ENCODE measurements around the gene IPO4.
A peak's percentile ranks its signal among the peaks of the same experiment; 100 is the strongest.

Gene IPO4

DNA sequence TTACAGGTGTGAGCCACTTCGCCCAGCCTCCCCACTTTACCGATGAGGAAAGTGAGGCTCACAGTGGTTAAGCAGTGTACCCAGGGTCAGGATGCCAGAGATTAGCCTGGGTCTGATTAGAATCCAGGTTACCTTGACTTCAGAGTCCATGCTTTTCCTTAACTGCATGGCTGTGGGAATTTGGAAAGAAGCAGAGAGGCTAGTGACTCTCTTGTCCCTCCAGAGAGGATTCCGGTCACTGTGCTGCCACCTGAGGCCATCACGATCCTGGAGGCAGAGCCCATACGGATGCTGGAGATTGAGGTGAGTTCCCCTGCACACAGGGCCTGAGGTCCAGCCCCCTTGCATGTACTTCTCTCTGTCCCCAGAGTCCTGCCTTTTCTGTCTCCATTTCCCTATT lies 12.0 kb downstream of the IPO4 start:
- no peak for DNase-seq (ENCODE audit: low spot score)
- Histone ChIP-seq H3K27ac (no peak overlapping the region), H3K4me3 (no peak overlapping the region)
- no peak for TF ChIP-seq CTCF (IDR thresholded peaks at IDR 0.05)

GRCh38 chr14:24172871-24173281 lies 15.7 kb downstream of the IPO4 start:
- Histone ChIP-seq H3K27ac (no peak overlapping the region), H3K4me3 (no peak overlapping the region)
- TF ChIP-seq CTCF (IDR thresholded peaks at IDR 0.05), result no peak
- no peak for DNase-seq (ENCODE audit: low spot score)

GRCh38 chr14:24172261-24172860 lies 16.3 kb downstream of the IPO4 start:
- Histone ChIP-seq H3K4me3 (peak overlapping the region; percentile 60), H3K27ac (peak overlapping the region in 1 of 2 donors; percentile 27)
- peak; percentile 64 for DNase-seq (ENCODE audit: low spot score)
- no peak for TF ChIP-seq CTCF (IDR thresholded peaks at IDR 0.05)

DNA sequence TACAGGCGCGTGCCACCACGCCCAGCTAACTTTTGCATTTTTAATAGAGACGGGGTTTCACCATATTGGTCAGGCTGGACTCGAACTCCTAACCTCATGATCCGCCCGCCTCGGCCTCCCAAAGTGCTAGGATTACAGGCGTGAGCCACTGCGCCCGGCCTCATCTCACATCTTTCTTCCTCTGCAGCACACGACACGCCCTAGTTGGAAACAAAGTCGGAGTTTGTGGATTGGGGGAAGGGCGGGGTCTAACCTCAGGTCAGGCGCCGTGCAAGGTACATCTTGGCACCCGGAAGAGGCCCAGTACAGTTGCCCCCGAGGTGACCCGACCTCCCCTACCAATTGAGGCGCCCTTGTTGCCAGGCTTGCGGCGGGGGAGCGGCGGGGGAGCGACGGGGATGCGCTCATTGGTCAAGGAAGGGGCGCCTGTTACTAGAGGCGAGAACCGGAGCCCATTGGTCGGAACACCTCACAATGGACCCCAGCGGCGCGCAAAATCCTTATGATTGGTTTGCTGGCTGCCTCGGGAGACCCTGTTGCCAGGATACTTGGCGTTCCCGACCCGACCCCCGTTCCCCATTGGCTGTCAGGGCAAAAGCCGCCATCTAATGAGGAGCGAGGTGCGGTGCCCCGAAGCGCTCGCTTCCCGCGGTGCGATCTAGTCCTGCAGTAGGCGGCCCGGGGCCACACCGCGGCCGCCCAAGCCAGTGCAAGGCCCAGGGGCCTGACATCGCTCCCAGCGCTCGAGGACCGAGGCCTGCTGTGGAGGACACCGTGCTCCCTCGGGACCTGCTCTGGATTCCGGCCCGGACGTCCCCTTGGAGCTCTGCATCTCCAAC lies 17.0 kb downstream of the IPO4 start, which contains the start of gene REC8:
Gene REC8 (plus strand): TSS at position 659 of the 839 bp plus-strand sequence. CDS start 473 bp downstream, outside the sequence.
- DNase-seq (ENCODE audit: low spot score), result peak; percentile 78
- Histone ChIP-seq H3K27ac (peak within 1 kb of the TSS in 1 of 2 donors; percentile 27), H3K4me3 (peak within 1 kb of the TSS; percentile 60)
- TF ChIP-seq CTCF (IDR thresholded peaks at IDR 0.05), result no peak

- H3K27ac ChIP-seq, result no peak overlapping the region
- no peak for TF ChIP-seq CTCF (IDR thresholded peaks at IDR 0.05)
- no peak for DNase-seq (ENCODE audit: low spot score)
Observed at GRCh38 chr14:24167469-24168114, 21.0 kb downstream of the IPO4 start.

GRCh38 chr14:24165785-24166184 lies 22.8 kb downstream of the IPO4 start:
- DNase-seq (ENCODE audit: low spot score), result peak; percentile 67
- H3K4me3 ChIP-seq, result no peak overlapping the region
- H3K27ac ChIP-seq, result no peak overlapping the region
- TF ChIP-seq CTCF (IDR thresholded peaks at IDR 0.05), result no peak

More at GRCh38 chr14:24167469-24168114, 21.0 kb downstream of the IPO4 start:
- H3K4me3 ChIP-seq, result no peak overlapping the region
